NCI-H187 (cell line): ENCODE results near the gene GABRG3.

Experiments
- DNase-seq, 2 experiments: peaks; one replicate each; lab custom pipeline; 2025; lab: John Stamatoyannopoulos, UW

Gene GABRG3

GRCh38 chr15:27418726-27419125, 447.7 kb downstream of the GABRG3 start:
- DNase-seq = no peak

- no peak for DNase-seq
Observed at GRCh38 chr15:27422997-27423396, 452.0 kb downstream of the GABRG3 start.

GRCh38 chr15:27426805-27427204, 455.8 kb downstream of the GABRG3 start:
- no peak for DNase-seq

GRCh38 chr15:27427276-27427675, 456.3 kb downstream of the GABRG3 start:
- no peak for DNase-seq

GRCh38 chr15:27428151-27428550, 457.2 kb downstream of the GABRG3 start:
- DNase-seq = no peak

- DNase-seq = no peak
Observed at GRCh38 chr15:27429577-27429976, 458.6 kb downstream of the GABRG3 start.

GRCh38 chr15:27433604-27434003, 462.6 kb downstream of the GABRG3 start:
- DNase-seq = no peak

GRCh38 chr15:27438403-27439375, 467.7 kb downstream of the GABRG3 start:
- peak in 1 of 2 experiments; percentile 13 for DNase-seq

- DNase-seq = no peak
Observed at GRCh38 chr15:27441120-27441519, 470.1 kb downstream of the GABRG3 start.

- DNase-seq = no peak
Observed at GRCh38 chr15:27448234-27448633, 477.3 kb downstream of the GABRG3 start.

GRCh38 chr15:27448986-27449385, 478.0 kb downstream of the GABRG3 start:
- DNase-seq = no peak

GRCh38 chr15:27449941-27450340, 479.0 kb downstream of the GABRG3 start:
- DNase-seq = no peak

GRCh38 chr15:27454281-27455075, 483.5 kb downstream of the GABRG3 start:
- peak in 1 of 2 experiments; percentile 2 for DNase-seq

- no peak for DNase-seq
Observed at GRCh38 chr15:27456807-27457206, 485.8 kb downstream of the GABRG3 start.

- DNase-seq = no peak
Observed at GRCh38 chr15:27457766-27458165, 486.8 kb downstream of the GABRG3 start.

- DNase-seq = peak; percentile 9 to 43
Observed at GRCh38 chr15:27458345-27459084, 487.5 kb downstream of the GABRG3 start.

- DNase-seq = no peak
Observed at GRCh38 chr15:27459836-27460235, 488.9 kb downstream of the GABRG3 start.

- DNase-seq = no peak
Observed at GRCh38 chr15:27461181-27461580, 490.2 kb downstream of the GABRG3 start.

GRCh38 chr15:27463525-27464088, 492.6 kb downstream of the GABRG3 start:
- no peak for DNase-seq

- DNase-seq = no peak
Observed at GRCh38 chr15:27464941-27465612, 494.1 kb downstream of the GABRG3 start.

- no peak for DNase-seq
Observed at GRCh38 chr15:27466758-27467157, 495.8 kb downstream of the GABRG3 start.
